Measurements from ENCODE around the gene TEX10. TPM values are rescaled to one million over a fixed set of nuclear protein-coding genes. Genes with fewer than 3 reads are reported as not detected.
A peak's percentile ranks its signal among the peaks of the same experiment; 100 is the strongest.

The TEX10 gene
- total RNA-seq, 2 donors from 2014 or later, result 9.6 to 18.0 TPM

DNA sequence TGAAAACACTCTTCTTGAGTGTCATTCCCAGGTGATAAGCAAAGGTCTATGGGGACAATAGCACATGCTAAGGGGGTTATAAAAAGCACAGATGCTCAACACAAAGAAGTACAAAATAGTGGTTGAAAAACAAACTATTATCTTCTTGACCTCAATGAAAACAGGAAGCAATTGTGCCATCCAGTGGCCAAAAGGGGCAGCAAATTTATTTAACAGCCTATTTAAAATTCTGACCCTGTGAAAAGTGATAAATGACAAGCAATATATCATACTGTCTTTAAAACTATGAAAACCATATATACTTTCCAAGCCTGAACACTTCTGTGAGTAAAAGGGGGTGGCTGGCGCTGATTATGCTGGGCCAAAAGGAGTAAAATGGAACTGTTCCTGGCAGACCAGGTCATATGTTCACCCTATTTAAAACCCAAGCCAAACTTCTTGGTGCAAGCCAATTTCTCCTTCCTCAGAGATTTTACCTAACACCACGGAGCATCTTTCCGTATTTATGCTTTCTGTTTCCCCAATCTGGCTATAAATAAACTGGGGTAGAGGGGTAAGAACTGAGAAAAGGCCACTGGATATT is 29.7 kb downstream of the TEX10 start:
- no peak for DNase-seq (ENCODE audit: low spot score)

DNA sequence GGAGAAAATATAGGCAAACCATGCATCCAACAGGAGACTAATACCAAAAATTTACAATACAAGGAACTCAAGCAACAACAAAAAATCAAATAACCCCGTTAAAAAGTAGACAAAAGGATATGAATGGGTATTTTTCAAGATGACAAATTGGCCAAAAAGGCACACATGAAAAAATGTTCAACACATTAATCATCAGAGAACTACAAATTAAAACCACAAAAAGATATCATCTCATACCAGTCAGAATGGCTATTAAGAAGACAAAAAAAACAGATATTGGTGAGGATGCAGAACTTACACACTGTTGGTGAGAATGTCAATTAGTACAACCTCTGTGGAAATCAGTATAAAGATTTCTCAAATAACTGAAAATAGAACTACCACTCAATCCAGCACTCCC is 35.0 kb downstream of the TEX10 start:
- Histone ChIP-seq H3K4me3 (no peak overlapping the region), H3K27me3 (replicated peaks; ENCODE audit: insufficient read depth) (no peaks in the 10 kb centered on the region), H3K27ac (no peak overlapping the region), H3K36me3 (no peaks in the 10 kb centered on the region), H3K4me1 (ENCODE audit: control insufficient read depth in 1 of 2, low read depth in 2 of 2) (no peaks in the 10 kb centered on the region), H3K9me3 (no peaks in the 10 kb centered on the region)
- DNase-seq (ENCODE audit: low spot score) (no peak), ATAC-seq (ENCODE audit: insufficient number of reproducible peaks, low FRiP score, low read depth) (no peak)
- TF ChIP-seq, protein P1, sequence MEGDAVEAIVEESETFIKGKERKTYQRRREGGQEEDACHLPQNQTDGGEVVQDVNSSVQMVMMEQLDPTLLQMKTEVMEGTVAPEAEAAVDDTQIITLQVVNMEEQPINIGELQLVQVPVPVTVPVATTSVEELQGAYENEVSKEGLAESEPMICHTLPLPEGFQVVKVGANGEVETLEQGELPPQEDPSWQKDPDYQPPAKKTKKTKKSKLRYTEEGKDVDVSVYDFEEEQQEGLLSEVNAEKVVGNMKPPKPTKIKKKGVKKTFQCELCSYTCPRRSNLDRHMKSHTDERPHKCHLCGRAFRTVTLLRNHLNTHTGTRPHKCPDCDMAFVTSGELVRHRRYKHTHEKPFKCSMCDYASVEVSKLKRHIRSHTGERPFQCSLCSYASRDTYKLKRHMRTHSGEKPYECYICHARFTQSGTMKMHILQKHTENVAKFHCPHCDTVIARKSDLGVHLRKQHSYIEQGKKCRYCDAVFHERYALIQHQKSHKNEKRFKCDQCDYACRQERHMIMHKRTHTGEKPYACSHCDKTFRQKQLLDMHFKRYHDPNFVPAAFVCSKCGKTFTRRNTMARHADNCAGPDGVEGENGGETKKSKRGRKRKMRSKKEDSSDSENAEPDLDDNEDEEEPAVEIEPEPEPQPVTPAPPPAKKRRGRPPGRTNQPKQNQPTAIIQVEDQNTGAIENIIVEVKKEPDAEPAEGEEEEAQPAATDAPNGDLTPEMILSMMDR (IDR thresholded peaks at IDR 0.05), result no peak

More for the DNA sequence above, 29.7 kb downstream of the TEX10 start:
- Histone ChIP-seq H3K9me3 (no peaks in the 10 kb centered on the region), H3K4me1 (ENCODE audit: control insufficient read depth in 1 of 2, low read depth in 2 of 2) (no peaks in the 10 kb centered on the region), H3K4me3 (no peak overlapping the region), H3K27ac (no peak overlapping the region), H3K27me3 (replicated peaks; ENCODE audit: insufficient read depth) (no peaks in the 10 kb centered on the region), H3K36me3 (no peaks in the 10 kb centered on the region)
- TF ChIP-seq, protein P1 (IDR thresholded peaks at IDR 0.05), result peak; percentile 58
- ATAC-seq (ENCODE audit: insufficient number of reproducible peaks, low FRiP score, low read depth), result no peak

DNA sequence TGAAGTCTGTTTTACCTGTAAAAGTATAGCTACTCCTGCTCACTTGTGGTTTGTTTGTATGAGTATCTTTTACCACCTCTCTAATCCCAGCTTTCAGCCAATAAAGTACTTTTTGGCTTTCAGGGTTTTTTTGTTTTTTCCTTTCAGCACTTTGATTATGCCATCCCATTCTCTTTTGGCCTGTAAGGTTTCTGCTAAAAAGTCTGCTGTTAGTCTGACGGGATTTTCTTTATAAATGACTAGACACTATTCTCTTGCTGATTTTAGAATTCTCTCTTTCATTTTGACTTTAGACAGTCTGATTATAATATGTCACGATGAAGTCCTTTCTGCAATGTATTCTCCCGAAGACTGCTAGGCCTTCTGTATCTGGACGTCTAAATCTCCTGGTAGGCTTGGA is 37.2 kb downstream of the TEX10 start:
- ATAC-seq (ENCODE audit: insufficient number of reproducible peaks, low FRiP score, low read depth), result no peak
- DNase-seq (ENCODE audit: low spot score), result no peak
- no peak overlapping the region for H3K4me3 ChIP-seq
- no peak overlapping the region for H3K27ac ChIP-seq
- no peaks in the 10 kb centered on the region for H3K9me3 ChIP-seq
- TF ChIP-seq, protein P1 (IDR thresholded peaks at IDR 0.05), result no peak
- no peaks in the 10 kb centered on the region for H3K36me3 ChIP-seq
- peaks cover 0 to 2% of the 10 kb centered on the region in 2 donors for H3K4me1 ChIP-seq (ENCODE audit: control insufficient read depth in 1 of 2, low read depth in 2 of 2)
- H3K27me3 ChIP-seq (replicated peaks; ENCODE audit: insufficient read depth), result no peaks in the 10 kb centered on the region

DNA sequence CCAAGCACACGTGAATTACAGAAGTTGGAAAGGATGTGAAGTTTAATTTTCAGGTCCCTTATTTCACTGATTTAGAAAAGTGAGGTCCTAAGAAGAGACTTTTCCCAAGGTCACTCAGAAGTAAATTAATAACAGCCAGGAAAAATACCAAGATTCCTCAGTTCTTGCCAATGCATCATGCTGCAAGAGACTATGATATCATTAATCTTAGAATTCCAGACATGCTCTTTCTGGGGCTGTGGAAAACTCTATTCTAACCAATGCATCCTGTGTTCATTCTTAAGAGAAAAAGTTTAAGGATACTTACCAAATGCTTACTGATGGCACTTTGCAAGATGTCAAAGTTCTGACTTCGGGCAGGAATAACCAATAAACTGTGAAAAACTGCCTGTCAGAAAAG is 42.8 kb downstream of the TEX10 start:
- Histone ChIP-seq H3K27me3 (replicated peaks; ENCODE audit: insufficient read depth) (no peaks in the 10 kb centered on the region), H3K9me3 (no peaks in the 10 kb centered on the region), H3K36me3 (no peaks in the 10 kb centered on the region), H3K27ac (peak overlapping the region in 1 of 2 donors; percentile 54), H3K4me3 (no peak overlapping the region), H3K4me1 (ENCODE audit: control insufficient read depth in 1 of 2, low read depth in 2 of 2) (peaks cover 0 to 9% of the 10 kb centered on the region in 2 donors)
- no peak for ATAC-seq (ENCODE audit: insufficient number of reproducible peaks, low FRiP score, low read depth)
- TF ChIP-seq, protein P1 (IDR thresholded peaks at IDR 0.05), result no peak
- DNase-seq (ENCODE audit: low spot score), result no peak

DNA sequence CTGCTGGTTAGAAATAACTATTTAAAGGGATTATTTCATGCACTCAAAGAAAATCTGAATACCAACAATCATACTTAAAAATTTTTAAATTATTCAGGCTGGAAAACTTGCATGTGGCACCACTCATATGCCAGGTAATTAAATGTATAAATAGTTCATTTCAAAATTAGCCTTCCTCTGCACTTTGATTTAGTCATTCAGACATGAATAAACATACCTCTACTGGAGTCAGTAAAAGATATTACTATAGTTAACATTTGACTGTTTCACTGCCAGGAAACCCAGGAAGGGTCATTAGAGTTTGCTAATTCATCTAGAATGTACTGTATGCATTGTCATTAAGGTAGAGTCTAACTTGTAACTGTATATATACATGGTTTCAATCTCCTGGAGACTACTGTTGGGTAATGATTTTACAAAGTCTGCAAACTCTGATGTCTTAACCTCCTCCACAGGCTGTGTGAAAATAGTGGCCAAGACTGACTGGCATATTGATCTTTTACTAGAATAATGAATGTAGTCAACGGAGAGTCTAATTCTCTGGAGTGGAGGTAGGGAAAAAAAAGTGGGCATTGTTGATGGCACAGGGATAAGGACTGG is 43.7 kb downstream of the TEX10 start:
- peaks cover 6% of the 10 kb centered on the region for H3K36me3 ChIP-seq
- TF ChIP-seq, protein P1 (IDR thresholded peaks at IDR 0.05), result no peak
- H3K9me3 ChIP-seq, result no peaks in the 10 kb centered on the region
- peak overlapping the region in 1 of 2 donors; percentile 36 for H3K27ac ChIP-seq
- H3K4me3 ChIP-seq, result no peak overlapping the region
- ATAC-seq (ENCODE audit: insufficient number of reproducible peaks, low FRiP score, low read depth) (no peak), DNase-seq (ENCODE audit: low spot score) (no peak)
- H3K27me3 ChIP-seq (replicated peaks; ENCODE audit: insufficient read depth), result no peaks in the 10 kb centered on the region
- peaks cover 0 to 9% of the 10 kb centered on the region in 2 donors for H3K4me1 ChIP-seq (ENCODE audit: control insufficient read depth in 1 of 2, low read depth in 2 of 2)
